ENCODE results near the gene COL11A2.

DNA sequence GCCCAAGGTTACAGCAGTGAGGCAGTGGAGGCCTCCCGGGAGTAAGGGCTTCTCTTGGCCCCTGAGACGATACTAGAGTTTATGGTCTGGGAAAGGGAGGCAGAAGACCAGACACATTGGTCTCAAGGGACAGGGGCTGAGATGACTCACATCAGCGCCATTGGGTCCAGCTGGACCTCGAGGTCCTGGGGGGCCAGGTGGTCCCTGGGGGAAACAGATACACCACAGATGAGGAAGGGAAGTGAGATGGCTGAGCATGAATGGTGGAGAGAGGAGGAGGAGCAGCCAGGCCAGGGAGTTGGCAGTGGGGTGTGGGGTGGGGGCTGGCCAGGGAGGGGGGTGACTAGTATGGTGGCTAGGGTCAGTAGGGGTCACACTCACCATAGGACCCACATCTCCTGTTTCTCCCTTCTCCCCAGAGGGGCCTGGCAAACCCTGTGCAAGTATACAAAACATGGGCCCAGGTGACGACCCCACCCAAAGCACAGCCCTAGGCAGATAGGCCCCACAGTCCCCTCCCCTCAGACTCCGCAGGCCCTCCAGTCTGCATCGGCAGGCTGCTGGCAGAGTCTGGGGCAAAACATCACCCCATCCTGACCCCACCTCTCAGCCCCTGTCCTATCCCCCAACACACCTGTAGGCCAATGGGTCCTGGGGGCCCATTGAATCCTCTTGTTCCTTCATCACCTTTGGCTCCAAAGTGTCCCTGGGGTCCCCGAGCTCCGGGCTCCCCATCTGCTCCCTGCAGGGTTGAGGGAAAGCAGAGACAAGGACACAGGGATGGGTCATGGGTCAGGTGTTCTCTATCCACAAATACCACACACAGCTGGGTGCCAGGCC lies 21.9 kb downstream of the COL11A2 start:
- TF ChIP-seq CREB1 (CRISPR knock-in tag; IDR thresholded peaks at IDR 0.05; ENCODE audit: low read depth) (no peak), REST (IDR thresholded peaks at IDR 0.05; ENCODE audit: unreplicated experiment) (no peak), EZH2 (IDR thresholded peaks at IDR 0.05; ENCODE audit: low read depth, unreplicated experiment) (no peak), EZH2phosphoT487 (IDR thresholded peaks at IDR 0.05; ENCODE audit: unreplicated experiment) (no peak), POLR2AphosphoS5 (IDR thresholded peaks at IDR 0.05; ENCODE audit: low read depth) (no peak)
- TF ChIP-seq, protein P1, sequence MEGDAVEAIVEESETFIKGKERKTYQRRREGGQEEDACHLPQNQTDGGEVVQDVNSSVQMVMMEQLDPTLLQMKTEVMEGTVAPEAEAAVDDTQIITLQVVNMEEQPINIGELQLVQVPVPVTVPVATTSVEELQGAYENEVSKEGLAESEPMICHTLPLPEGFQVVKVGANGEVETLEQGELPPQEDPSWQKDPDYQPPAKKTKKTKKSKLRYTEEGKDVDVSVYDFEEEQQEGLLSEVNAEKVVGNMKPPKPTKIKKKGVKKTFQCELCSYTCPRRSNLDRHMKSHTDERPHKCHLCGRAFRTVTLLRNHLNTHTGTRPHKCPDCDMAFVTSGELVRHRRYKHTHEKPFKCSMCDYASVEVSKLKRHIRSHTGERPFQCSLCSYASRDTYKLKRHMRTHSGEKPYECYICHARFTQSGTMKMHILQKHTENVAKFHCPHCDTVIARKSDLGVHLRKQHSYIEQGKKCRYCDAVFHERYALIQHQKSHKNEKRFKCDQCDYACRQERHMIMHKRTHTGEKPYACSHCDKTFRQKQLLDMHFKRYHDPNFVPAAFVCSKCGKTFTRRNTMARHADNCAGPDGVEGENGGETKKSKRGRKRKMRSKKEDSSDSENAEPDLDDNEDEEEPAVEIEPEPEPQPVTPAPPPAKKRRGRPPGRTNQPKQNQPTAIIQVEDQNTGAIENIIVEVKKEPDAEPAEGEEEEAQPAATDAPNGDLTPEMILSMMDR (conservative IDR thresholded peaks at IDR 0.05; ENCODE audit: low read depth in 2 of 2), result no peak

Data from GM23338 (cell line).